K562 (cell line): ENCODE data around the gene NPC1.

Source experiments
- BHLHE40 ChIP-seq: IDR thresholded peaks from 2 replicates; pipeline ENCODE4 v1.6.1; 2011; ENCODE audit warnings: low read length, improper control_type of control experiment
- TF ChIP-seq, protein P1 (sequence below): fragments of 150-350 bp; conservative IDR thresholded peaks from 2 replicates; pipeline ENCODE4 v1.6.1; 2014; ENCODE audit warnings: low read length

DNA sequence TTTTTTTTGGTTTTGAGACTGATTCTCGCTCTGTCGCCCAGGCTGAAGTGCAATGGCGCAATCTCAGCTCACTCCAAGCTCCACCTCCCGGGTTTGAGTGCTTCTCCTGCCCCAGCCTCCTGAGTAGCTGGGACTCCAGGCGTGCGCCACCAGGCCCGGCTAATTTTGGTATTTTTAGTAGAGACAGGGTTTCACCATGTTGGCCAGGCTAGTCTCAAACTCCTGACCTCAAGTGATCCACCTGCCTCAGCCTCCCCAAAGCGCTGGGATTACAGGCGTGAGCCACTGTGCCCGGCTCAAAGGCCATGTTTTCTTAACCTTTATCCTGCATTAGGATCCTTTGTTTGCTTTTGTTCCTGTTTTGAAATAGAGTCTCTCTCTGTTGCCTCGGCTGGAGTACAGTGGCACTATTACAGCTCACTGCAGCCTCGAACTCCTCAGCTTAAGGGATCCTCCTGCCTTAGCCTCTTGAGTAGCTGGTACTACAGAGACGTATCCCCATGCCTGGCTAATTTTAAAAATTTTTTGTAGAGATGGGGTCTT is 41.0 kb downstream of the NPC1 start:
- TF ChIP-seq, protein P1, sequence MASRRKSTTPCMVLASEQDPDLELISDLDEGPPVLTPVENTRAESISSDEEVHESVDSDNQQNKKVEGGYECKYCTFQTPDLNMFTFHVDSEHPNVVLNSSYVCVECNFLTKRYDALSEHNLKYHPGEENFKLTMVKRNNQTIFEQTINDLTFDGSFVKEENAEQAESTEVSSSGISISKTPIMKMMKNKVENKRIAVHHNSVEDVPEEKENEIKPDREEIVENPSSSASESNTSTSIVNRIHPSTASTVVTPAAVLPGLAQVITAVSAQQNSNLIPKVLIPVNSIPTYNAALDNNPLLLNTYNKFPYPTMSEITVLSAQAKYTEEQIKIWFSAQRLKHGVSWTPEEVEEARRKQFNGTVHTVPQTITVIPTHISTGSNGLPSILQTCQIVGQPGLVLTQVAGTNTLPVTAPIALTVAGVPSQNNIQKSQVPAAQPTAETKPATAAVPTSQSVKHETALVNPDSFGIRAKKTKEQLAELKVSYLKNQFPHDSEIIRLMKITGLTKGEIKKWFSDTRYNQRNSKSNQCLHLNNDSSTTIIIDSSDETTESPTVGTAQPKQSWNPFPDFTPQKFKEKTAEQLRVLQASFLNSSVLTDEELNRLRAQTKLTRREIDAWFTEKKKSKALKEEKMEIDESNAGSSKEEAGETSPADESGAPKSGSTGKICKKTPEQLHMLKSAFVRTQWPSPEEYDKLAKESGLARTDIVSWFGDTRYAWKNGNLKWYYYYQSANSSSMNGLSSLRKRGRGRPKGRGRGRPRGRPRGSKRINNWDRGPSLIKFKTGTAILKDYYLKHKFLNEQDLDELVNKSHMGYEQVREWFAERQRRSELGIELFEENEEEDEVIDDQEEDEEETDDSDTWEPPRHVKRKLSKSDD, result no peak
- no peak for TF ChIP-seq BHLHE40
